ENCODE measurements around the gene USHBP1.

The USHBP1 gene

DNA sequence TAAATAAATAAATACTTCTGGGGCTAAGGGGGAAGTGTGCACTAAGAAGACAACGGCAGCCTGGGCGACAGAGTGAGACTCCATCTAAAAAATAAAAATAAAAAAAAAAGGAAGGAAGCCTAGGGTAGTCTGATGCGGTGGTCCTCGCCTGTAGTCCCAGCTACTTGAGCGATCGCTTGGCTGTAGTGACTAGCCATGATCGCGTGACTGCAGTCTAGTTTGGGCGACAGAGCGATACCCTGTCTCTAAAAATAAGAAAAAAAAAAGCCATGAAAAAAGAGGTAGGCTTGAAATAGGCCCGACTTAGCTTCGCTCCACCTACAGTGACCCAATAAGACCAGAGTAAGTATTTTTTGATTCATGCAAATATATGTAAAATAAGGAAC is 2.0 kb upstream of the USHBP1 start:
- in situ Hi-C loops (cut with MboI; ENCODE audit: low sequenced_read_pairs), result no loop called here

GRCh38 chr19:17266026-17266425 is 1.5 kb upstream of the USHBP1 start:
- in situ Hi-C loops (cut with MboI; ENCODE audit: low sequenced_read_pairs), result no loop called here

DNA sequence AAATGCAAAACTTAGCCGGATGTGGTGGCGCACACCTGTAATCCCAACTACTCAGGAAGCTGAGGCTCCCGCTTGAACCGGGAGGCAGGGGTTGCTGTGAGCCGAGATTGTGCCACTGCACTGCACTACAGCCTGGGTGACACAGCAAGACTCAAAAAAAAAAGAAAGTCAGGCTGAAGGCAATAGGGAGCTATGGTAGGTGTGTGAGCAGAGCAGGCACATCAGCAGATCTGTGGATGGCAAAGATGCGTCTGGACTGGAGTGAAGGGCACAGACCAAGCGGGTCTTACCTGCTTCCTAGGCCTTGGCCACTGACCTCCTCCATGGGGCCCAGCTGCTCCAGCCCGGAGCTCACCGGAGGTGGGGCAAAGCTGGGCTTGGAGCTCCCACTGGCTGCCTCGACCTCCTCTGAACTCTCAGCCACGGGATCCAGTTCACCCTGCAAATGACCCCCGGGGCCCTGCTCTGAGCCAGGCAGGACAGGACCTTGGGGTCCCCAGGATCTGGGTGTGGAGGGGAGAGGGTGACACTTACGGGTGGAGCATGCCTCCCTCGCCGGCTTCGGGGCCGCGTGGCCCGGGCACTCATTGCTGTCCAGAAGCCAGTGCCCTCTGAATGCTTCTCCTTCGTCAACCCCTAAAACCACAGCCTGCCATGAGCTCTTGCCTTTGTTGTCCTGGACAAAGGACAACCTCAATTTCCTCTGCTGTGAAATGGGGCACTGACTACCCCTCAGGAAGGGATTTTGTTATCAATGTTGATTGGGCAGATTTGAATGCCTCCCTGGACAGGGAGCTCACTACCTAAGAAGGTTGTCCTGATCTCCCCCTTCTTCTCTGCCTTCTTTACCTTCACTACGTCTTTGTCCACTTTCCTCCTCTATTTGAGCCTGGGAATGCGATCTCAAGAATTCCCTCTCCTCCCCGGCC is 569 bp downstream of the USHBP1 start:
- in situ Hi-C loops (cut with MboI; ENCODE audit: low sequenced_read_pairs), result no loop called here

DNA sequence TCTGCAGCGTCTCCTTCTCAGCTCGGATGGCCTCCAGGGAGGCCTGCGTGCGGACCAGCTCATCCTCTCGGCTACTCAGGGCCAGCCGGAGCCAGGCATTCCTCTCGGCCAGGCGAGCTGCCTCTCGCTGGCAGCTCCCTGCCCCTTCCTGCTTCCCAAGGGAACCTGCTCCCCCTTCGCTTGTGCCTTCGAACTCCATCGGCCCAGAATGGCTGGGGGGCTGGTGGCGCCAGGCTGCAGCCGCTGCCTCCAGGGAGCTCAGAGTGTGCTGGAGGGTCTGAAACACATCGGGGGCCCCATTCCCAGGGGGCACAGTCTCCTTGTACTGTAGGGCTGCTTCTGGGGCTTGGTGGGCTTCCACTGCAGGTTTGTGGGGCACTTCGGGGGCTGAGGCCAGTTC is 2.0 kb downstream of the USHBP1 start:
- in situ Hi-C loops (cut with MboI; ENCODE audit: low sequenced_read_pairs), result no loop called here

DNA sequence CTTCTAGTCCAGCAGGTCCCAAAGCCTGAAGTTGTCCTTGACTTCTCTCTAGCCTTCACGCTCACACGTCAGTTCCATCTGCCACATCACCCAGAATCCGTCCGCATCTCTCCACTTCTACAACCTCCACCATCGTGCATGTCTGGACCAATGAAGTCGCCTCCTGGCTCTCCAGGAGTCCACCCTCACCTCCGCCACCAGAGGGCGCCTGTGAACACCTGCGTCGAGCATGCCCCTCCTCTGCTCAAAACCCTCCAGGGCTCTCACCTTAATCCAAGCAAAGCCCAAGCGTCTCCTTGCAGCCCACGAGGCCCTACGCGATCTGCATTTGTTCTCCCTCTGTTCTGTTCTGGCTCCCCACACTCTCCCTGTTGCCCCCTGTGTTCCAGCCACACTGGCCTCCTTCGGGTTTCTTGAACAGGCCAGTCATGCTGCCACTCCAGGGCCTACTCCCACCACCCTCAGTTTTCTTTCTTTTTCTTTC is 3.7 kb downstream of the USHBP1 start:
- in situ Hi-C loops (cut with MboI; ENCODE audit: low sequenced_read_pairs), result no loop called here

GRCh38 chr19:17259934-17260333 is 4.6 kb downstream of the USHBP1 start:
- in situ Hi-C loops (cut with MboI; ENCODE audit: low sequenced_read_pairs), result no loop called here

DNA sequence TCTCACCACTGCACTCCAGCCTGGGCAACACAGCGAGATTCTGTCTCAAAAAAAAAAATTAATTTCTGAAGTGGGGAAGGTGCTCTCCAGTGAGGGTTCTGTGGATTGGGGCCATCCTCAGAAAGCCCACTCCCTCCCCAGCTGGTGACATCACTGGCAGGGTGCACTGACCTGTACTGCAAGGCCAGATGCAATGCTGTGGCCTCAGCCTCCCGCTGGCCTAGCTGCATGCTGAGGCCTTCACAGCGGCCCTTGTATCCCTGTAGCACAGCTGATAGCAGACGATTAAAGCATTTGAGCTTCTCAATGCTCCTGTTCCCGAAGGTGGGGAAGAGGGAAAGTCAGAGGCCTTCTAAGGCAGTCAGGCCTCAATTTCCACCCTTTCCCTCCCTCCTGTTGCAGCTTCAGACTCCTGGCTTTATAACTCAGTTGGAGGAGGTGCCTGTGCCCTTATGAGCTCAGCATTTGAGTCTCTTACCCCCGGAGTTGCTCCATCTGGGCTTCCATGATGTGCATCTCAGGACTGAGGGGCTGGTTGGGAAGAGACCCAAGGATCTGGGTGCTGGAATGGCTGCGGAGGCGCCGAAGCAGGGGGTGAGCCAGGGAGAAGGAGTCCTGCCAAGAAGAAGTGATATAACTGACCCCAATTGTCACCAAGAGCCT is 5.3 kb downstream of the USHBP1 start:
- in situ Hi-C loops (cut with MboI; ENCODE audit: low sequenced_read_pairs), result no loop called here

DNA sequence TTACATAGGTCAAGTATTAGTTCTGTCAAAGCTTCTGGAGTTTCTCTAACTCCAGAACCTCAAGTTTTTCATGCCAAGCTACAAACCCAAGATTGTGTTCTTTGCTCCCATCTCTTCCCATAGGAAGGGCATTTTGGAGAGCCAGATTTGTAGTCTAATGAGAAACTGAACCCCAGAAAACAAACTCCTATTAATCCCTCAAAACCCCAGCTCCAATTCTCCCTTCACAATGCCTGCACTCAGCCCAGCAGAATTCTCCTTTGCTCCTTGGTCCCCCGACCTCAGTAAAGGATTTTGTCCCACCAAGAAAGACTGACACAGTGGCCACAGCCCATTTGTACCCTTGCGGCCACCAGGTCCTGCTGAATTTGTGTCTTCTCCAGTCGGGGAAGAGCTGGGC is 8.4 kb downstream of the USHBP1 start:
- in situ Hi-C loops (cut with MboI; ENCODE audit: low sequenced_read_pairs), result no loop called here

DNA sequence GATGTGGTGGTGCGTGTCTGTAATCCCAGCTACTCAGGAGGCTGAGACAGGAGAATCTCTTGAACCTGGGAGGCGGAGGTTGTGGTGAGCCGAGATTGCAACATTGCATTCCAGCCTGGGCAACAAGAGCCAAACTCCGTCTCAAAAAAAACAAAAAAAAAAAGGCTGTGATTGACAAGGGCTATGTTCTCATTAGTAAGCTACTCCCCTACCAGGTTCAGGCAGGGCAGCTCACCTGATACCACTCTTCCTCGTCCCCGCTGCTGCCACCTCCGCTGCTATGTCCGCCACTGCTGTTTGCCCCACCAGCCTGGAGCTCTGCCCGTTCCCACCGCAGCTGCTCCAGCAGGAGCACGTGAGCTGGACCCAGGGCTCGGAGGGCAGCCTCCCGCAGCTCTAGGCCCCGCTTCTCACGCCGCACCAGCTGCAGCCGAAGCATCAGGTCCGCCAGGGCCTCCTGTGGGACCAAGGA is 9.4 kb downstream of the USHBP1 start:
- in situ Hi-C loops (cut with MboI; ENCODE audit: low sequenced_read_pairs), result no loop called here

GRCh38 chr19:17254636-17255035 is 9.9 kb downstream of the USHBP1 start:
- in situ Hi-C loops (cut with MboI; ENCODE audit: low sequenced_read_pairs), result no loop called here

DNA sequence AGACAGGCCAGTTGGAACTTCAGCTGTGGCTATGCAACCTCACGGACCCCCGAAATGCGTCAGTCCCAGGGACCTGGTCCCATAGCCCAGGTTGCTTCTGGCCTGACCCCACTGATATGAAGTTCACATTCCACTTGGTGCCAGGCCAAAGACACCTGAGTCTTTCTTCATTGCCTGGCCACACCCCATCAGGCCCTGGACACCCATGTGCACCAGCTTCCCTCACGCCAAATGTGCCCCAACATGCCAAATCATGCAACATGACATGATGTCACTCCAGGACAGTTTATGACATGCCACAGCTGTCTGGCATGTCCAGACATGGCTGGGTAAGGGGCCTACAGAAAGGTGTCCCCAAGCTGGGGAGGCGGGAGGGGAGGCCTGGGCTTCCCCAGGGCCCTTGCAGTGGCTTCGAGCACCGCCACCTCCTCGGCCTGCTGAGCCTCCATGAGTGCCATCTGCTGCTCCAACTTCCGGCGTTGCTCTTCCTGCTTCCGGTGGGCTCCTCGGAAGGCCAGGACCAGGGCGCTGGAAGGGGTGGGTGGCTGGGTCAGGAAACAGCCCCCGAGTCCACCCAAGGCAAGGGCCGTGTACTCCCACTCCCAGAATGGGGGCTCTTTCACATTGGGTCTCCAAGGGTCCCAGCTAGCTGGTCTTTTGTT is 14.5 kb downstream of the USHBP1 start:
- in situ Hi-C loops (cut with MboI; ENCODE audit: low sequenced_read_pairs), result no loop called here

DNA sequence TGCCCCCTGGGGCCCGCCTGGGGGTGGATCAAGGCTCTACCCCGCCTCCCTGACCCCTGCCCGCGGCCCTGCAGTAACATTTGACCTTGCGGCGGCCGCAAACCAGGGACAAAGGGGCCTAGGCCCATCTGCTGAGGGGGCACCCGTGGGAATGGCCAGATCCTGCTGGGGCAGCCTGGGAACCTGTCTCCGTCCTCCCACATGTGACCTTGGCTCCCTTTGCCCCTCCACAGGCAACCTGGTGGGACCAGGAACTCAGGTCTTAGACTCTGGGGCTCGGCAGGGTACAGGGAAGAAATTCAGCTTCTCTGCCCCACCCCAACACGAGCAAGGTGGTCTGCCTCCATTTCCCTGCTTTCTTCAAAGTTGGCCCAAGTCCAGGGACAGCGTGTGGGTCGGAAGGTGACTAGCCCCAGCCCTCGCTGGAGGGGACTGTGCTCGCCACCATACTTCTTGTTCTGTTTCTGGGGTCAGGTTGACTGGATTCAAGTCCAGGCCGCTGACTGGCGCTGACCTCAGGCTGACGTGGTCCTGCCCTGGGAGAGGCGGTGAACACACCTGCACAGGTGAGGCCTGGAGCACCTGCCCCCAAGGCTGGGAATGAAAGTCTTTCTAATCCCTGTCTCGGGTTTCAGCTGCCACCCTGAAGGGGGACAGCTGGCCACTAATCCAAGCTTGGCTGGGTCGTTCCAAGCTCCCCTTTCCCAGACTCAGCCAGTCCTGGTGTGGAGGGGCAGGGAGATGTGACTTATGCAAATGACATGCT is 16.4 kb downstream of the USHBP1 start:
- in situ Hi-C loops (cut with MboI; ENCODE audit: low sequenced_read_pairs), result no loop called here

GRCh38 chr19:17246681-17247425 is 17.7 kb downstream of the USHBP1 start:
- in situ Hi-C loops (cut with MboI; ENCODE audit: low sequenced_read_pairs), result no loop called here

DNA sequence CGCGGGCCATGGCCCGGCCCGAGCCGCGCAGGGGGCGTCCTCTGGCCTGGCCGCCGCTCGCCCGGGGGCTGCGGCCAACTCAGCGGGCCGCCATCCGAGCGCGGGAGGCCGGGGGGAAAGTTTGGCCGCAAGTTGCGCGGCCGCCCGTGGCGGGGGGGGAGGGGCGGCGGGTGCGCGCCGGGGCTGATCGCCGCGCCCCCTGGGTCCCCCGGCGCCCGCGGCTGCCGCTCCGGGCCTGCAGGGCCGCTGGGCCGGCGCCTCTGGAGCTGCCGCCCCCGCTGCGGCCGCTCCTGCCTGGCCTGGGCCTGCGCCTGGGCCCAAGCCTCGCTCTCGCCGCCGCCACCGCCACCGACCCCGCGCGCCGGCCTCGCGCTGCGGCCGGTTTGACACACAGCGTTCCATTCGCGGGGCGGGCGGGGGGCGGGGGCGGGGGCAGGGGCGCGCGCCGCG is 19.0 kb downstream of the USHBP1 start, which contains the start of gene NR2F6:
TSS of gene NR2F6 (minus strand) at position 385 of the 450 bp plus-strand sequence. CDS start 699 bp downstream, outside the sequence.
- in situ Hi-C loops (cut with MboI; ENCODE audit: low sequenced_read_pairs), result no loop called here

GRCh38 chr19:17244618-17245534 is 19.7 kb downstream of the USHBP1 start:
- in situ Hi-C loops (cut with MboI; ENCODE audit: low sequenced_read_pairs), result no loop called here

DNA sequence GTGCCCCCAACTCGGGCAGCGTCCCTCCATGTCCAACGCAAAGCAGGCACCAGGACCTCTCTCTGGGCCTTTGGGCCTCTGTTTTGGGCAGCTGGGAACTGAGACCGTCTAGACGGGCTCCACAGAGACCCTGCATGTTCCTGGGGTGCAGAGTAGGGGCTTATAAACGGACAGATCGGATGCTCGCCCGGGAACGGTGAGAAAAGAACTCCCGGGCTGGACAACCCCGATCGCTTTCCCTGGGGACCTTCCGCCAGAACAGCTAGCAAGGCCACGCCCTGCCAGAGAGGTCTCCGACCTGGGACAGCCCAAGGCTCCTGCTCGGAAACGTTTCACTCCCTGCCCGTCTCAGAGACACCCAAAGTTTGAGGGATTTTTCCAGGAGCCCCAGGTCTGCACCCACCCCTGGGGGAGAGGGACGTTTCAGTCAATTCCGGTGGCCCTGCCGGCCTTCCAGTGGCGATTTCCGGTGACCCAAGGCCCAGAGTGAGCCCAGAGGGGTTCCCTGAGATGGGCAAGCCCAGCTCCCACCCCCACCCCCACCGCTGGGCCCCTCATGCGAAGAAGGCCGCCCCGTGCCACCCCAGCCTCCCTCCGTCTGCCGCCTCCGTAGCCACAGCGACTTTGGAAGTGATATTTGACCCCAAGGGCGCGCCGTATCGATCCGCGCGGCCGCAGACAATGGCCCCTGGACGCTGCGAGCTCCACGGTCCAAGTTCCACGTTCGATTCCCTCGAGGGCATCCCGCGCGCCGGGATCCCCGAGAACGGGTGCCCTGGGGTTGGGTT is 20.5 kb downstream of the USHBP1 start:
- in situ Hi-C loops (cut with MboI; ENCODE audit: low sequenced_read_pairs), result no loop called here

GRCh38 chr19:17243211-17243829 is 21.2 kb downstream of the USHBP1 start:
- in situ Hi-C loops (cut with MboI; ENCODE audit: low sequenced_read_pairs), result no loop called here

Data from HL-60/S4 treated with phorbol 12-myristate 13-acetate at 8.2 ng/mL for 4 days and 3 days (cell line).